H1 (cell line): ENCODE measurements around the gene FARSB. TPM values are rescaled to one million over a fixed set of nuclear protein-coding genes. Genes with fewer than 3 reads are reported as not detected.

Experiments used
- HDAC2 ChIP-seq, 2 experiments: fragments of 300-600 bp in 1 of 2; sonication (generic) in 1 of 2; IDR thresholded peaks; 2 replicates each; pipeline ENCODE4 v1.6.1; 2011 to 2012; ENCODE audit warnings: low read depth in 2 of 2, low read length in 2 of 2, mild to moderate bottlenecking in 2 of 2, moderate library complexity in 2 of 2, borderline replicate concordance in 1 of 2, inconsistent platforms in 1 of 2
- NANOG ChIP-seq: IDR thresholded peaks from 2 replicates; pipeline ENCODE4 v1.6.1; 2011; ENCODE audit warnings: low read length, low read depth, mild to moderate bottlenecking, inconsistent platforms; ENCODE audit not compliant: insufficient read depth, poor library complexity, severe bottlenecking
- RAD21 ChIP-seq, 2 experiments: IDR thresholded peaks in 1 of 2; conservative IDR thresholded peaks in 1 of 2; 2 replicates each; pipeline ENCODE4 v1.6.1; 2011; ENCODE audit warnings: low read depth in 2 of 2, low read length in 2 of 2, improper control_type of control experiment in 1 of 2, inconsistent platforms in 1 of 2, mild to moderate bottlenecking in 1 of 2, moderate library complexity in 1 of 2
- SRF ChIP-seq: IDR thresholded peaks from 2 replicates; pipeline ENCODE4 v1.6.1; 2011; ENCODE audit warnings: mild to moderate bottlenecking, low read depth, low read length, moderate library complexity
- TCF12 ChIP-seq: IDR thresholded peaks from 2 replicates; pipeline ENCODE4 v1.6.1; 2011; ENCODE audit warnings: low read depth, mild to moderate bottlenecking, low read length
- polyA plus RNA-seq, 7 experiments: library from polyadenylated mRNA; depleted of rRNA in 3 of 7; stranded (reverse) in 5 of 7; unstranded in 2 of 7; fragments of >200 nt in 5 of 7; fragments of 200-250 nt in 2 of 7; gene quantifications; 1 replicate in 5 of 7; 2 replicates in 1 of 7; 4 replicates in 1 of 7; pipeline versions ENCODE4 v1.2.1 to v1.2.3, GENCODE V29; 2011 to 2013; ENCODE audit warnings: missing spikeins in 2 of 7, mixed read lengths in 2 of 7
- total RNA-seq: library from RNA; stranded (reverse); fragmentation: NEBNext Ultra II Directional; extraction: Animal tissue kit (Norgen Biotek cat#: 25700); gene quantifications from 2 replicates; pipeline ENCODE4 v1.2.1, GENCODE V29; 2021

Gene FARSB
- total and polyA plus RNA-seq, 2 of the 8 experiments (the other 6 are each of a cell fraction or from before 2014, with no cell fraction given), result 21.0 to 37.9 TPM

- TF ChIP-seq RAD21 (IDR thresholded peaks at IDR 0.05 in 1 of 2, conservative IDR thresholded peaks at IDR 0.05 in 1 of 2; ENCODE audit: low read depth in 2 of 2, low read length in 2 of 2) (no peak), TCF12 (no peak), HDAC2 (IDR thresholded peaks at IDR 0.05; ENCODE audit: borderline replicate concordance in 1 of 2, low read depth in 2 of 2, low read length in 2 of 2) (no peak), NANOG (no peak), SRF (no peak)
Observed at GRCh38 chr2:222637067-222637466, 18.8 kb downstream of the FARSB start (continued).
